Suprapubic skin (tissue), 4 donors: ENCODE measurements around the gene TMEM236. TPM values are rescaled to one million over a fixed set of nuclear protein-coding genes. Genes with fewer than 3 reads are reported as not detected.

Source experiments
- DNase-seq, 2 donors: peaks; one replicate each; pipeline ENCODE4 v3.0.0-alpha.2; 2019; ENCODE audit warnings: low spot score in 2 of 2
- H3K27ac ChIP-seq: fragments of 200-600 bp; sonication (generic); one replicate; pipeline ENCODE4 v1.5.1; 2019
- H3K27me3 ChIP-seq: fragments of 200-600 bp; sonication (generic); one replicate; pipeline ENCODE4 v1.5.1; 2019
- H3K36me3 ChIP-seq: fragments of 200-600 bp; sonication (generic); one replicate; pipeline ENCODE4 v1.5.1; 2019
- H3K4me1 ChIP-seq: fragments of 200-600 bp; sonication (generic); one replicate; pipeline ENCODE4 v1.5.1; 2019
- H3K4me3 ChIP-seq: fragments of 200-600 bp; sonication (generic); one replicate; pipeline ENCODE4 v1.5.1; 2019; ENCODE audit warnings: mild to moderate bottlenecking
- H3K9me3 ChIP-seq: fragments of 200-600 bp; sonication (generic); one replicate; pipeline ENCODE4 v1.5.1; 2019
- CTCF ChIP-seq, 2 donors: fragments of 200-600 bp in 1 of 2; fragments of 450-650 bp in 1 of 2; sonication (generic) in 1 of 2; IDR thresholded peaks; one replicate each; pipeline ENCODE4 v1.5.1; 2016 to 2019; ENCODE audit warnings: antibody characterized with exemption in 2 of 2, mild to moderate bottlenecking in 1 of 2, moderate library complexity in 1 of 2
- EP300 ChIP-seq: sonication (generic); formaldehyde crosslinking; IDR thresholded peaks from one replicate; pipeline ENCODE4 v1.6.1; 2017; ENCODE audit warnings: antibody characterized with exemption
- POLR2A ChIP-seq, 2 donors: fragments of 450-650 bp; IDR thresholded peaks; one replicate each; pipeline ENCODE4 v1.6.1; 2017; ENCODE audit warnings: antibody characterized with exemption in 2 of 2, mild to moderate bottlenecking in 2 of 2, moderate library complexity in 2 of 2
- POLR2AphosphoS5 ChIP-seq, 3 donors: sonication (generic); formaldehyde crosslinking; IDR thresholded peaks; one replicate each; pipeline ENCODE4 v1.6.1; 2017; ENCODE audit warnings: antibody characterized with exemption in 3 of 3
- WGBS: methylation state at CpG from one replicate; pipeline ENCODE4 v1.1.5; 2018; 5-methylcytosine and 5-hydroxymethylcytosine counted together
- total RNA-seq, 4 donors: library from RNA; depleted of rRNA; stranded (reverse); fragments of >200 nt; gene quantifications; one replicate each; pipeline ENCODE4 v1.1.0, GENCODE V29; 2016

TMEM236 gene
- total RNA-seq, 4 donors from 2014 or later = 0.11 to 0.39 (median 0.13) TPM; not detected in 1

DNA sequence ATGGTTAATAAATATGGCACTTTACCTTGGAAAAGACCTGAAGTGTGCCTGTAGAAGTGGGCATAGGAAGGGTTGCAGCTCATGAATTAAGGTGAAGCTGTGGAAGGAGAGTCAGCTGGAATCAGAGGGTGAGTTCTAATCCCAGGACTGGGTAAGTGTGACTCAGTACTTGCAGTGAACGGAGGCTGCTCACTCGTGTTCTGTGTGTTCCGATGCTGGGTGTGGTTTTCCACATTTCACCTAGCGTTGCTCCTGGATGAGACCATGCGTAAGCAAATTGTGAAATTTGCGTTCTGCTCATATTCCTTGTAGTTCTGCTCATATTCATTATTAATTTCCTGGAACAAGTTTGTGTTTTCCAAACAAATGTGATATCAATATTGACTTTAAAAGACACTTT lies 22.4 kb upstream of the TMEM236 start:
- Histone ChIP-seq H3K27ac (no peak overlapping the region), H3K4me3 (no peak overlapping the region), H3K9me3 (no peaks in the 10 kb centered on the region), H3K36me3 (no peaks in the 10 kb centered on the region), H3K4me1 (no peaks in the 10 kb centered on the region), H3K27me3 (no peaks in the 10 kb centered on the region)
- DNase-seq = no peak
- no peak for TF ChIP-seq CTCF (IDR thresholded peaks at IDR 0.05)
- no peak for TF ChIP-seq POLR2A (IDR thresholded peaks at IDR 0.05)
- no peak for TF ChIP-seq POLR2AphosphoS5 (IDR thresholded peaks at IDR 0.05)
- no peak for TF ChIP-seq EP300
- 82% methylated on average over 6 of the region's 6 CpGs for WGBS

DNA sequence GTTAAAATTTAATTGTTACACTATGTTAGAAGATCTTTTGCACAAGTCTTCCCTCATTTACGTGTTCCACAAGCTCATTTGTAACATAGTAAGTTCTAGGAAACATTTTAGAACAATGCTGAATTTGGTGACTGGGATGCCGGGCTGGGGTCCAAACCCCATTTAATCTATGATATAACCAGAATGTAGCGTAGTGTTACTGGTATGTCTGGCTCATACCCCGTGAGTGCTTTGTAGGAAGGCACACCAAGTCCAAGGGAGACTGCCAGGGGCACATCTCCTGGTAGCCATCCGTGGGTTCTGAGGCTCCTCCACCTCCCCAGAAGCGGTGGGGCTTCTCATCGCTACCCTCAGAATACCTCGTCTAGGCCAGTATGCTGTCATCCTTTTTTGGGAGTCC lies 21.3 kb upstream of the TMEM236 start:
- WGBS = 77% methylated on average over 8 of the region's 8 CpGs

GRCh38 chr10:17731331-17732020 lies 20.5 kb upstream of the TMEM236 start:
- H3K36me3 ChIP-seq = no peaks in the 10 kb centered on the region
- no peak for DNase-seq
- H3K4me1 ChIP-seq = no peaks in the 10 kb centered on the region
- no peak for TF ChIP-seq CTCF (IDR thresholded peaks at IDR 0.05)
- no peak for TF ChIP-seq POLR2A (IDR thresholded peaks at IDR 0.05)
- TF ChIP-seq POLR2AphosphoS5 (IDR thresholded peaks at IDR 0.05) = no peak
- no peak for TF ChIP-seq EP300
- H3K27me3 ChIP-seq = no peaks in the 10 kb centered on the region
- no peak overlapping the region for H3K27ac ChIP-seq
- H3K9me3 ChIP-seq = no peaks in the 10 kb centered on the region
- WGBS = 55% methylated on average over 4 of the region's 4 CpGs
- H3K4me3 ChIP-seq = no peak overlapping the region

More for the DNA sequence above, 21.3 kb upstream of the TMEM236 start:
- Histone ChIP-seq H3K4me1 (no peaks in the 10 kb centered on the region), H3K9me3 (no peaks in the 10 kb centered on the region), H3K36me3 (no peaks in the 10 kb centered on the region), H3K27me3 (no peaks in the 10 kb centered on the region), H3K27ac (no peak overlapping the region), H3K4me3 (no peak overlapping the region)
- no peak for DNase-seq
- TF ChIP-seq POLR2A (IDR thresholded peaks at IDR 0.05) (no peak), CTCF (IDR thresholded peaks at IDR 0.05) (no peak), POLR2AphosphoS5 (IDR thresholded peaks at IDR 0.05) (no peak), EP300 (no peak)

DNA sequence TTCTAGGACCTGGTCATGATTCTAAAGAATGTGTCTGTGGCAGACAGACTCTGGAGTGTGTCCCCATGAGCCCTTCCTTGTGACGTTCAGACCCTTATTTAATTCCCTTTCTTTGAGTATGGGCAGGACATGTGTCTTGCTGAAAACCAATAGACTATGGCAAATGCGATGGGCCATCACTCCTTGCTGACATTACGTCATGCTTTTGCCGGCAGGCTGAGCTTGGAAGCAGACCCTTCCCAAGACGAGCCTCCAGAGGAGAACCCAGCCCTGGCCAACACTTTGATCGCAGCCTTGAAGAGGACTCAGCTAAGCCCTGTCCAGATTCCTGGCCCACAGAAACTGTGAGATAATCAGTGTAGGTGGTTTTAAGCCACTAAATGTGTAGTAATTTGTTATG lies 18.4 kb upstream of the TMEM236 start:
- Histone ChIP-seq H3K27me3 (no peaks in the 10 kb centered on the region), H3K9me3 (no peaks in the 10 kb centered on the region), H3K27ac (no peak overlapping the region), H3K4me3 (no peak overlapping the region), H3K36me3 (no peaks in the 10 kb centered on the region), H3K4me1 (no peaks in the 10 kb centered on the region)
- DNase-seq = no peak
- TF ChIP-seq POLR2AphosphoS5 (IDR thresholded peaks at IDR 0.05) (no peak), CTCF (IDR thresholded peaks at IDR 0.05) (no peak), EP300 (no peak), POLR2A (IDR thresholded peaks at IDR 0.05) (no peak)
- 94% methylated on average over 6 of the region's 6 CpGs for WGBS

GRCh38 chr10:17734432-17735080 lies 17.4 kb upstream of the TMEM236 start:
- DNase-seq = no peak
- TF ChIP-seq POLR2A (IDR thresholded peaks at IDR 0.05) (no peak), CTCF (IDR thresholded peaks at IDR 0.05) (no peak), EP300 (no peak), POLR2AphosphoS5 (IDR thresholded peaks at IDR 0.05) (no peak)
- 86% methylated on average over 9 of the region's 9 CpGs for WGBS

More at GRCh38 chr10:17734432-17735080, 17.4 kb upstream of the TMEM236 start:
- Histone ChIP-seq H3K9me3 (no peaks in the 10 kb centered on the region), H3K4me3 (no peak overlapping the region), H3K36me3 (no peaks in the 10 kb centered on the region), H3K27me3 (no peaks in the 10 kb centered on the region), H3K27ac (no peak overlapping the region), H3K4me1 (no peaks in the 10 kb centered on the region)
